SK-N-MC (cell line): ENCODE data around the gene ANK3.

ENCODE experiments used
- DNase-seq: peaks from one replicate; pipeline ENCODE4 v3.0.0-alpha.2; 2011; ENCODE audit warnings: low read depth, low spot score
- H3K27ac ChIP-seq: fragments of 200-600 bp; sonication (generic); 2 replicates; pipeline ENCODE4 v1.5.1; 2016; ENCODE audit warnings: mixed run types
- H3K36me3 ChIP-seq: fragments of 200-600 bp; sonication (generic); 2 replicates; pipeline ENCODE4 v1.6.1; 2017; ENCODE audit warnings: antibody characterized with exemption, low read length, mixed read lengths; ENCODE audit not compliant: insufficient read depth
- H3K4me3 ChIP-seq: fragments of 200-600 bp; sonication (generic); 2 replicates; pipeline ENCODE4 v1.5.1; 2016
- H3K9ac ChIP-seq: fragments of 200-600 bp; sonication (generic); 2 replicates; pipeline ENCODE4 v1.8.0; 2017; ENCODE audit warnings: mixed run types, mixed read lengths; ENCODE audit not compliant: insufficient read length
- H3K9me3 ChIP-seq: fragments of 200-600 bp; sonication (generic); 2 replicates; pipeline ENCODE4 v1.6.1; 2017; ENCODE audit warnings: low read depth, mild to moderate bottlenecking, antibody characterized with exemption, low read length, moderate library complexity, mixed read lengths
- EZH2 ChIP-seq: fragments of 200-600 bp; sonication (generic); IDR thresholded peaks from one replicate; pipeline ENCODE4 v1.6.1; 2017; ENCODE audit warnings: antibody characterized with exemption
- FOXP2 ChIP-seq: optimal IDR thresholded peaks from 2 replicates; pipeline ENCODE3; 2011; ENCODE audit warnings: mild to moderate bottlenecking, moderate library complexity; ENCODE audit not compliant: insufficient read depth; ENCODE audit errors: extremely low read length, control extremely low read depth
- POLR2AphosphoS5 ChIP-seq: IDR thresholded peaks from 2 replicates; pipeline ENCODE4 v1.6.1; 2012; ENCODE audit warnings: mild to moderate bottlenecking, low read depth, low read length, borderline replicate concordance

The ANK3 gene

DNA sequence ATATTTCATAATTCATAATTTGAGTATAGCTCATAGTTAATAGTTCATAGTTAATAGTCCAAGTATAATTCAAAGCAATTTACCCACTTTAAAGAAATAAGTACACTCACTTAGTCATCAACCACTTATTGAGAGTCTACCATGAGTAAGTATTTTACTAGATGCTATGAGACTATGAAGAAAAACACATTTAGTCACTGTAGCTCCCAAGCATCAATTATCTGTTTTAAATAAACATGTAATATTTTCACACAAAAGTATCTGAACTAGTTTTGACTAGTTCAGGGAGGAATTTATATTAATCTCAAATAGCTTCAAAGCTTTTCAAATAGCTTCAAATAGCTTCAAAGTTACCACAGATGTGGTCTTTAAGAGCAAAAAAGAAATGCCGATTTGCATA, 119.2 kb downstream of the ANK3 start:
- no peak overlapping the region for H3K9ac ChIP-seq
- no peak for DNase-seq
- H3K27ac ChIP-seq, result no peak overlapping the region
- no peaks in the 10 kb centered on the region for H3K36me3 ChIP-seq
- no peak overlapping the region for H3K4me3 ChIP-seq
- TF ChIP-seq POLR2AphosphoS5 (no peak), EZH2 (no peak), FOXP2 (no peak)
- H3K9me3 ChIP-seq, result no peaks in the 10 kb centered on the region

DNA sequence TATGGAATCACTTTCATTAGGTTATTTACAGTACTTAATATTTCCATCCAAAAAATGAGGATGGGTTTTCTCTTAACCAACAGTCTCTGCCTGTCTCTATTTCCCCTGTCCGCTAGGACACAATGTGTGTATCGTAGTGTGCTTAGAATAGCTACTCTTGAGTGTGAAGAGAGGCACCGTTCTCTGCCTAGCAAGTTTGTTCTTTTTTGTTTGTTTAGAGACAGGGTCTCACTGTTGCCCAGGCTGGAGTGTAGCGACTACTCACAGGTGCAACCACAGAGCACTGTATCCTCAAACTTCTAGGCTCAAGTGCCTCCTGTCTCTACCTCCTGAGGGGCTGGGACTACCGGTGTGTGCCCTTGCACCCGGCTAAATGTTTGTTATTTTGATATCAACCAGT, 121.9 kb downstream of the ANK3 start:
- Histone ChIP-seq H3K27ac (no peak overlapping the region), H3K9me3 (no peaks in the 10 kb centered on the region), H3K4me3 (no peak overlapping the region), H3K36me3 (no peaks in the 10 kb centered on the region), H3K9ac (no peak overlapping the region)
- TF ChIP-seq POLR2AphosphoS5, result no peak
- no peak for TF ChIP-seq FOXP2
- no peak for TF ChIP-seq EZH2
- no peak for DNase-seq

DNA sequence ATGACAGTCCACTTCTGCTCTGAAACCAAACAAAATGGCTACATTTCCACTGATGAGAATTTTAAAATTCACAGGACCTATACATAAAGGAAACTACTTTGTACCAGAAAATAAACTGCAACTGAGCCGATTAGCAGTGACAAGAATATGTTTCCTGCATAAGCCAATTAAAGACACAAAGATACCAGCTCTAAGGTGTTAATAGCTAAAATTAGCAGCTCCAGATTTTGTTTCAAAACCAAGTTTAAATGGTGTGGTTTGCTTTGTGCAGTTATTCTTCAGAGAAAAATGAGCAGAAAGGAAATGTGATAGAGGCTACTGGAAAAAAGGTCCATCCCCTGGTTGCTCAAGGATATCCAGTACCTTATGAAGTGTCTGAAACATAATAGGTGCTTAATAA, 123.2 kb downstream of the ANK3 start:
- DNase-seq, result no peak
- Histone ChIP-seq H3K27ac (no peak overlapping the region), H3K9me3 (no peaks in the 10 kb centered on the region), H3K9ac (no peak overlapping the region), H3K4me3 (no peak overlapping the region), H3K36me3 (no peaks in the 10 kb centered on the region)
- no peak for TF ChIP-seq FOXP2
- no peak for TF ChIP-seq POLR2AphosphoS5

DNA sequence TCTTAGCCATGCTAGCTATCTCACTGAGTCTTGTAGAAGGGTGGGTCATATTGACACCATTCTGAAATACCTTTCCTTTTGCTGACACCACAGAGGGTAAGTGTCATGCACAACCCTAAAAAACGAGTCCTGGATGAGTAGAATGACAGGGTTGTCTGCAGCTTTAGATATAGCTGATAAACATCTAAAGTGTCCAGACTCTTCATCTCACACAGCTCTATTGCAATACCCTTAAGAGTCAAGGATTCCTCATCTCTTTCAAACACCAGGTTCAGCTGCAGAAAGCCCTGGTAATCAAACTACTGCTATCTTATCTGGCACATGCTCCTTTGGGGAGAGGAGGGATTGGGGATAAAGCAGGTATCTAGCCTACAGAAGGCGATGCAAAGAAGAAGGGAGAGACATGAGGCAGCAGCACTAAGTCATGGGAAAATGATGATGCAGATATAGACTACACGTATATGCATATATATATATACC, 127.0 kb downstream of the ANK3 start:
- no peaks in the 10 kb centered on the region for H3K9me3 ChIP-seq
- no peak overlapping the region for H3K9ac ChIP-seq
- no peak for DNase-seq
- H3K27ac ChIP-seq, result no peak overlapping the region
- H3K4me3 ChIP-seq, result no peak overlapping the region
- no peaks in the 10 kb centered on the region for H3K36me3 ChIP-seq
- TF ChIP-seq FOXP2, result no peak
- TF ChIP-seq POLR2AphosphoS5, result no peak
- no peak for TF ChIP-seq EZH2

DNA sequence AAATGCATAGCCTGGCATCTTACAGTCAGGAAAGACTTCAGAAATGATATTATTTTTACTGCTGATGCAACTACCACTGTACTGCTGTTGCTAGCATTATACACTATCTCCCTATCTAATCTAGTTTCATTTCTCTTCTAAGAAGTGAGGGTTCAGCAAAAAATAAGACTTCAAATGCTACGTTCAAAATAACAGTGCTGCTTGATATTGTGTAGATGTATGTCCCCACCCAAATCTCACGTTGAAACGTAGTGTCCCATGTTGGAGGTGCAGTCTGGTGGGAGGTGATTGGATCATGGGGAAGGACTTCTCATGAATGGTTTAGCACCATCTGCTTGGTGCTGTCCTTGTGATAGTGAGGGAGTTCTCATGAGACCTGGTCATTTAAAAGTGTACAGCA, 129.4 kb downstream of the ANK3 start:
- no peaks in the 10 kb centered on the region for H3K36me3 ChIP-seq
- H3K27ac ChIP-seq, result no peak overlapping the region
- no peak overlapping the region for H3K9ac ChIP-seq
- no peaks in the 10 kb centered on the region for H3K9me3 ChIP-seq
- DNase-seq, result no peak
- TF ChIP-seq POLR2AphosphoS5, result no peak
- TF ChIP-seq FOXP2, result no peak
- TF ChIP-seq EZH2, result no peak
- H3K4me3 ChIP-seq, result no peak overlapping the region

DNA sequence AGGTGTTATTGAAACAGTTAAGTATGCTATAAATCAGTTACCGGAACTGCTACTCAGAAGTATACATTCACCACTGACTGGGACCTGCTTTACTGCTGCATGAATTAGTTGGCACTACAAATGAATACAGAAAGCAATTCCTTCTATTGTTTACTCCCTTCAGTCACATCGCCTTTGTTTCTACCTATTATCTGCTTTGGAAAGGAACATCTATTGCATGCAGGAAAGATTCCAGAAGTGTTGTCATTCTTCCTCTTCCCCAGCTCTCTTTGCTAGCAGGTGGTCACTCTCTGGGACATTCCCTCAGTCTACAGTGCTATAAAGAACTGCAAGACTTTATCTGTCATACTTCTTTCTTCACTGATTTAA, 131.3 kb downstream of the ANK3 start:
- no peaks in the 10 kb centered on the region for H3K9me3 ChIP-seq
- H3K9ac ChIP-seq, result no peak overlapping the region

DNA sequence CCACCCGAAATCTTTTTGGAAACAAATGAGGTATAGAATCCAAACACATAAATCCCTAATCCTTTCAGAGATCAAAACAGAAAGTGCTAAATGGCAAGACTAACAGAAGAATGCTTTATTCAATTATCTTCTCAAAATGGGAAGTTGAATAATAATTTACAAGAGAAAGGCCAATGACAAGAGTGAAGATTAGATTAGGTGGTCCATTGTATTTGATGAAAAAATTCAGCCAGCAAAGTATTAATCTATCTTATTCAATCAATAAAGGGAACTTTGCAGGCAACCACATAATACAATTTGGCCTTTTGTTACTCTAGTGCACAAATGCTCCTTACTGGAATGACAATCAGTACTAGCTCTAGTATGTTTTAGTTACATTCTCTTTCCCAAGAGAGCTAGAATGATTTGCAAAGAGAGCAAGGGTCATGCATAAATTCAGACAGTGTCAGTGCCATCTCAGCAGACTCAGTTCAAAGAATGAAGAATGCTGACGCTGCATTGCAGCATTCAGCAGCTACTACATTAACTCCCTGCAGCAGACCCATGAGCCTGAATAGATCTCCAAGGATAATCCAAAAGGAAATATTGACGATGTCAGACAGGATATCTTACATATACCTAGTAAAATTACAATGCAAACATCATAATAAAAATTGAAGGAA, 131.8 kb downstream of the ANK3 start:
- TF ChIP-seq EZH2 (no peak), FOXP2 (no peak), POLR2AphosphoS5 (no peak)
- no peak overlapping the region for H3K4me3 ChIP-seq
- H3K36me3 ChIP-seq, result no peaks in the 10 kb centered on the region
- no peak for DNase-seq
- H3K9me3 ChIP-seq, result no peaks in the 10 kb centered on the region
- no peak overlapping the region for H3K9ac ChIP-seq
- H3K27ac ChIP-seq, result no peak overlapping the region

More for the DNA sequence above, 131.3 kb downstream of the ANK3 start:
- no peak overlapping the region for H3K27ac ChIP-seq
- no peak overlapping the region for H3K4me3 ChIP-seq
- H3K36me3 ChIP-seq, result no peaks in the 10 kb centered on the region
- no peak for DNase-seq
- TF ChIP-seq EZH2 (no peak), POLR2AphosphoS5 (no peak), FOXP2 (no peak)

DNA sequence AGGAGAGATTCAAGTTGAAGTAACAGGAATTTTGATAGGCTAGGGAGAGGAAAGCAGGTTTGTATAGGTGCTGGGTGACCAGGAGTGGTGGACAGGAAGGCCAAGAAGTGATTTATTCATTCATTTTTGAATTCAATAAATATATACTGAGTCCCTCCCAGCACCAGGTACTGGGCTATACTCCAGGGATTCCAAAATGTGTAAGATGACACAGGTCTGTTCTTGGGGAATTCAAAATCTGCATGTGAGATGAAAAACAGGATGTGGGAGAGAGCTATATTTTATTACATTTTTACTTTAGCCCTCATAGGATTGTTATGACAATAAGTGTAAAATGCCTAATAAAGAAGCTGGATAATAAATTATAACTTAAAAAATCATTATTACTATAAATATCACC, 134.9 kb downstream of the ANK3 start:
- Histone ChIP-seq H3K4me3 (no peak overlapping the region), H3K9ac (no peak overlapping the region), H3K9me3 (no peaks in the 10 kb centered on the region), H3K27ac (no peak overlapping the region), H3K36me3 (no peaks in the 10 kb centered on the region)
- no peak for DNase-seq
- no peak for TF ChIP-seq EZH2
- no peak for TF ChIP-seq FOXP2
- TF ChIP-seq POLR2AphosphoS5, result no peak

DNA sequence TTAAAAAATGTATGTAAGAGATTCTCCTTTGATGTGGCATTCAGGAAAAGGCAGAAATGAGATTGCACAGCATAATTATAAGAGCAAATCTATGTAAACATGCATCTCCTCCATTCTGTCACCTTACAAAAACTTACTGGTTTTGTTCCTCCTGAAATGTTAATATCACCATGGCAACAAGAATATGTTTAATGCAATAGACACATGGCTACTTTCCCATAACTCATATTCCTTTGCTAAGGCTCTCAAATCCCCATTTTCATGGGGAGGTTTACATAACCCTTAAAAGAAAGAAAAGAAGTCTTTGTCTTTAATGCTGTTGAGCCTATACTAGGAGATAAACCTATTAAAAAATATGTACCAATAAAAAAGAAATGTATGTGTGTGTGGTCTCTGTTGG, 136.2 kb downstream of the ANK3 start:
- Histone ChIP-seq H3K36me3 (no peaks in the 10 kb centered on the region), H3K9me3 (no peaks in the 10 kb centered on the region), H3K9ac (no peak overlapping the region)

More for the DNA sequence above, 136.2 kb downstream of the ANK3 start:
- DNase-seq, result no peak
- no peak overlapping the region for H3K4me3 ChIP-seq
- H3K27ac ChIP-seq, result no peak overlapping the region
- TF ChIP-seq EZH2 (no peak), FOXP2 (no peak), POLR2AphosphoS5 (no peak)
